ENCODE measurements around the gene RBBP8NL.

The RBBP8NL gene

GRCh38 chr20:62366370-62367135, 60.8 kb downstream of the RBBP8NL start:
- H4K20me1 ChIP-seq (ENCODE audit: insufficient read depth, low read length, poor library complexity, severe bottlenecking), result no peaks in the 10 kb centered on the region
- no peak for TF ChIP-seq EZH2phosphoT487 (IDR thresholded peaks at IDR 0.05; ENCODE audit: borderline replicate concordance)
- no peak for TF ChIP-seq CTCF (conservative IDR thresholded peaks at IDR 0.05; ENCODE audit: low read length)
- H2AFZ ChIP-seq (ENCODE audit: low read length), result no peak overlapping the region
- no peak overlapping the region for H3K4me2 ChIP-seq (ENCODE audit: low read depth, low read length, poor library complexity, severe bottlenecking)
- no peaks in the 10 kb centered on the region for H3K27me3 ChIP-seq (ENCODE audit: insufficient read depth, low read length, poor library complexity, severe bottlenecking)
- no peaks in the 10 kb centered on the region for H3K36me3 ChIP-seq (ENCODE audit: insufficient read depth, low read length)
- no peaks in the 10 kb centered on the region for H3F3A ChIP-seq (ENCODE audit: low read depth)
- H3K9ac ChIP-seq (ENCODE audit: low read depth, low read length, poor library complexity, severe bottlenecking), result no peak overlapping the region
- H3K9me2 ChIP-seq (replicated peaks; ENCODE audit: low read depth, low read length), result no peaks in the 10 kb centered on the region
- no peak overlapping the region for H3K4me3 ChIP-seq (ENCODE audit: low read length, poor library complexity, severe bottlenecking)
- no peaks in the 10 kb centered on the region for H3K9me3 ChIP-seq (ENCODE audit: insufficient read depth, low read depth, low read length)
- no peaks in the 10 kb centered on the region for H3K79me2 ChIP-seq (ENCODE audit: insufficient read depth, low read length)
- no peaks in the 10 kb centered on the region for H3K4me1 ChIP-seq (ENCODE audit: insufficient read depth, low read length, poor library complexity, severe bottlenecking)

GRCh38 chr20:62365814-62366369, 61.4 kb downstream of the RBBP8NL start:
- Histone ChIP-seq H3K4me3 (ENCODE audit: low read length, poor library complexity, severe bottlenecking) (no peak overlapping the region), H4K20me1 (ENCODE audit: insufficient read depth, low read length, poor library complexity, severe bottlenecking) (no peaks in the 10 kb centered on the region)

GRCh38 chr20:62364911-62365736, 62.2 kb downstream of the RBBP8NL start:
- H3K4me2 ChIP-seq (ENCODE audit: low read depth, low read length, poor library complexity, severe bottlenecking), result no peak overlapping the region
- H2AFZ ChIP-seq (ENCODE audit: low read length), result no peak overlapping the region
- no peaks in the 10 kb centered on the region for H3K36me3 ChIP-seq (ENCODE audit: insufficient read depth, low read length)
- H3K79me2 ChIP-seq (ENCODE audit: insufficient read depth, low read length), result no peaks in the 10 kb centered on the region
- H3F3A ChIP-seq (ENCODE audit: low read depth), result no peaks in the 10 kb centered on the region
- no peaks in the 10 kb centered on the region for H3K27me3 ChIP-seq (ENCODE audit: insufficient read depth, low read length, poor library complexity, severe bottlenecking)
- H3K4me1 ChIP-seq (ENCODE audit: insufficient read depth, low read length, poor library complexity, severe bottlenecking), result no peaks in the 10 kb centered on the region
- no peak overlapping the region for H3K4me3 ChIP-seq (ENCODE audit: low read length, poor library complexity, severe bottlenecking)
- H3K9me3 ChIP-seq (ENCODE audit: insufficient read depth, low read depth, low read length), result no peaks in the 10 kb centered on the region
- H3K9me2 ChIP-seq (replicated peaks; ENCODE audit: low read depth, low read length), result no peaks in the 10 kb centered on the region
- no peak for TF ChIP-seq EZH2phosphoT487 (IDR thresholded peaks at IDR 0.05; ENCODE audit: borderline replicate concordance)
- TF ChIP-seq CTCF (conservative IDR thresholded peaks at IDR 0.05; ENCODE audit: low read length), result no peak
- no peak overlapping the region for H3K9ac ChIP-seq (ENCODE audit: low read depth, low read length, poor library complexity, severe bottlenecking)
- no peaks in the 10 kb centered on the region for H4K20me1 ChIP-seq (ENCODE audit: insufficient read depth, low read length, poor library complexity, severe bottlenecking)

More at GRCh38 chr20:62365814-62366369, 61.4 kb downstream of the RBBP8NL start:
- Histone ChIP-seq H3K27me3 (ENCODE audit: insufficient read depth, low read length, poor library complexity, severe bottlenecking) (no peaks in the 10 kb centered on the region), H3K9me3 (ENCODE audit: insufficient read depth, low read depth, low read length) (no peaks in the 10 kb centered on the region), H3K4me2 (ENCODE audit: low read depth, low read length, poor library complexity, severe bottlenecking) (no peak overlapping the region), H3K9ac (ENCODE audit: low read depth, low read length, poor library complexity, severe bottlenecking) (no peak overlapping the region), H3K4me1 (ENCODE audit: insufficient read depth, low read length, poor library complexity, severe bottlenecking) (no peaks in the 10 kb centered on the region), H3K79me2 (ENCODE audit: insufficient read depth, low read length) (no peaks in the 10 kb centered on the region), H3F3A (ENCODE audit: low read depth) (no peaks in the 10 kb centered on the region), H2AFZ (ENCODE audit: low read length) (no peak overlapping the region), H3K9me2 (replicated peaks; ENCODE audit: low read depth, low read length) (no peaks in the 10 kb centered on the region), H3K36me3 (ENCODE audit: insufficient read depth, low read length) (no peaks in the 10 kb centered on the region)
- TF ChIP-seq EZH2phosphoT487 (IDR thresholded peaks at IDR 0.05; ENCODE audit: borderline replicate concordance) (no peak), CTCF (conservative IDR thresholded peaks at IDR 0.05; ENCODE audit: low read length) (no peak)
